Heart right ventricle (tissue), 16 donors: ENCODE results near the gene RIPPLY2. TPM values are rescaled to one million over a fixed set of nuclear protein-coding genes. Genes with fewer than 3 reads are reported as not detected.

Experiments used
- ATAC-seq, 8 donors: fragments of 200-7000 bp; cut with Tn5 transposase; one replicate each; pipeline ENCODE4 v1.9.1; 2020; ENCODE audit warnings: mild to moderate bottlenecking in 8 of 8, moderate library complexity in 8 of 8, moderate number of reproducible peaks in 1 of 8
- DNase-seq, 2 donors: peaks; one replicate each; pipeline ENCODE4 v3.0.0-alpha.2; 2020
- H3K27ac ChIP-seq, 10 donors: fragments of 200-600 bp; sonication (generic) in 2 of 10; one replicate each; pipeline versions ENCODE4 v1.5.0 to v1.8.0; 2020 to 2022; ENCODE audit warnings: mild to moderate bottlenecking in 3 of 10
- H3K27me3 ChIP-seq, 7 donors: fragments of 200-600 bp; one replicate each; pipeline ENCODE4 v1.8.0; 2021 to 2022; ENCODE audit warnings: mild to moderate bottlenecking in 2 of 7
- H3K36me3 ChIP-seq, 9 donors: fragments of 200-600 bp; sonication (generic) in 1 of 9; one replicate each; pipeline versions ENCODE4 v1.5.0 to v1.8.0; 2020 to 2022; ENCODE audit warnings: mild to moderate bottlenecking in 2 of 9
- H3K4me1 ChIP-seq, 9 donors: fragments of 200-600 bp; sonication (generic) in 1 of 9; one replicate each; pipeline versions ENCODE4 v1.5.0 to v1.8.0; 2020 to 2022; ENCODE audit warnings: mild to moderate bottlenecking in 4 of 9
- H3K4me3 ChIP-seq, 10 donors: fragments of 200-600 bp; sonication (generic) in 2 of 10; one replicate each; pipeline versions ENCODE4 v1.5.0 to v1.8.0; 2020 to 2022; ENCODE audit warnings: mild to moderate bottlenecking in 7 of 10, moderate library complexity in 2 of 10
- H3K9me3 ChIP-seq, 11 donors: fragments of 200-600 bp in 10 of 11; sonication (generic) in 2 of 11; one replicate each; pipeline versions ENCODE4 v1.5.0 to v1.8.0; 2013 to 2022; ENCODE audit warnings: mild to moderate bottlenecking in 2 of 11, control low read depth in 1 of 11, moderate library complexity in 1 of 11
- CTCF ChIP-seq, 9 donors: fragments of 200-600 bp; sonication (generic) in 2 of 9; IDR thresholded peaks; one replicate each; pipeline versions ENCODE4 v1.5.0 to v1.8.0; 2021 to 2022; ENCODE audit warnings: antibody characterized with exemption in 9 of 9, mild to moderate bottlenecking in 5 of 9, moderate library complexity in 1 of 9
- WGBS, 2 donors: extraction: QIAGEN DNeasy Blood & Tissue Kit; methylation state at CpG; one replicate each; pipeline ENCODE4 v1.1.7; 2013; ENCODE audit warnings: inconsistent platforms in 1 of 2; 5-methylcytosine and 5-hydroxymethylcytosine counted together
- intact Hi-C, 10 donors: fragments of 100-400 bp; cut with DNase I; formaldehyde crosslinking; loops; one replicate each; pipeline versions ENCODE4 v1.11.1 to v1.14.2; 2022
- polyA plus RNA-seq, 2 donors: library from polyadenylated mRNA; stranded (reverse); fragments of 200-250 nt; gene quantifications; one replicate each; pipeline ENCODE4 v1.2.3, GENCODE V29; 2013
- total RNA-seq, 10 donors: library from RNA; stranded (reverse); fragmentation: NEBNext Ultra II Directional in 3 of 10; extraction: Animal tissue kit (Norgen Biotek cat#: 25700) in 3 of 10; gene quantifications; one replicate each; pipeline versions ENCODE4 v1.2.1 to v1.2.4, GENCODE V29; 2021 to 2023
- donor health status: Arrhythmogenic right ventricular cardiomyopathy.
- donor health status: ischemic (EF 13 %, LVEDD 7.1; RV severe dilation, severe dysfunction).
- donor health status: healthy with polysubstance abuse.
- donor health status: DM: no; HTN: yes; CAD: no.
- donor health status: DM: no; HTN: no; CAD: no.
- donor health status: ischemic (EF 25% LVEDD 6.9; RV normal size, moderate dysfunction).
- donor health status: ischemic (EF 25% LVEDD 5.7; RV mildly dilated, moderate dysfunction).
- donor health status: healthy.
- donor health status: DM: yes; HTN: yes; CAD: no.
- donor health status: Ischemic cardiomyopathy.
- donor health status: ischemic (EF 35%, LVEDD 5.7; RV mildly dilated, moderate dysfunction).
- donor health status: nonischemic (EF 11% LVEDD 7.7; RV severe dilation, severe dysfunction).
- donor health status: DM: yes; HTN: yes; CAD: no.
- donor health status: PGD.
- donor health status: ischemic (EF 29% LVEDD 5.4; RV normal size, mild dysfunction).
- donor health status: nonischemic (EF 23%, LVEDD 6.1; RV moderate dilation, normal function).

Gene RIPPLY2
- total and polyA plus RNA-seq, 12 donors = 0.17 TPM; not detected in 11

GRCh38 chr6:83873869-83874268, 20.7 kb downstream of the RIPPLY2 start:
- Histone ChIP-seq H3K27ac (no peak overlapping the region), H3K4me3 (no peak overlapping the region), H3K4me1 (peaks cover 0 to 17% (median 0%) of the 10 kb centered on the region in 9 donors), H3K9me3 (no peaks in the 10 kb centered on the region), H3K36me3 (peaks cover 0 to 14% (median 0%) of the 10 kb centered on the region in 9 donors), H3K27me3 (no peaks in the 10 kb centered on the region)
- no peak for ATAC-seq
- DNase-seq = no peak
- TF ChIP-seq CTCF (IDR thresholded peaks at IDR 0.05) = no peak
- intact Hi-C loops = no loop called here

GRCh38 chr6:83875843-83876242, 22.7 kb downstream of the RIPPLY2 start:
- H3K27ac ChIP-seq = no peak overlapping the region
- DNase-seq (no peak), ATAC-seq (no peak)
- no peak for TF ChIP-seq CTCF (IDR thresholded peaks at IDR 0.05)
- WGBS, 2 donors = 93% methylated on average over 6 of the region's 6 CpGs
- peaks cover 0 to 2% (median 0%) of the 10 kb centered on the region in 9 donors for H3K36me3 ChIP-seq
- H3K27me3 ChIP-seq = no peaks in the 10 kb centered on the region
- intact Hi-C loops = no loop called here
- H3K4me1 ChIP-seq = peaks cover 0 to 17% (median 0%) of the 10 kb centered on the region in 9 donors
- H3K4me3 ChIP-seq = no peak overlapping the region
- H3K9me3 ChIP-seq = no peaks in the 10 kb centered on the region

GRCh38 chr6:83878902-83879644, 25.9 kb downstream of the RIPPLY2 start:
- no peak for TF ChIP-seq CTCF (IDR thresholded peaks at IDR 0.05)
- H3K4me1 ChIP-seq = peaks cover 0 to 5% (median 0%) of the 10 kb centered on the region in 9 donors
- intact Hi-C loops = no loop called here
- H3K36me3 ChIP-seq = peaks cover 0 to 2% (median 0%) of the 10 kb centered on the region in 9 donors
- no peak overlapping the region for H3K27ac ChIP-seq
- ATAC-seq (no peak), DNase-seq (no peak)
- H3K4me3 ChIP-seq = no peak overlapping the region
- H3K27me3 ChIP-seq = no peaks in the 10 kb centered on the region
- WGBS, 2 donors = 72 to 73% methylated on average over 4 of the region's 4 CpGs
- no peaks in the 10 kb centered on the region for H3K9me3 ChIP-seq

GRCh38 chr6:83879746-83880145, 26.6 kb downstream of the RIPPLY2 start:
- intact Hi-C loops = loop anchor here in 2 of 10 donors (5.0 to 10.0 kb wide), 2 partner anchors 348 to 1445 kb away; partner anchors contain the start of gene CEP162 (in 1 of the 2)
- Histone ChIP-seq H3K36me3 (peaks cover 0 to 2% (median 0%) of the 10 kb centered on the region in 9 donors), H3K9me3 (no peaks in the 10 kb centered on the region), H3K4me1 (peaks cover 0 to 5% (median 0%) of the 10 kb centered on the region in 9 donors), H3K27ac (no peak overlapping the region), H3K4me3 (no peak overlapping the region), H3K27me3 (no peaks in the 10 kb centered on the region)
- TF ChIP-seq CTCF (IDR thresholded peaks at IDR 0.05) = no peak
- 87 to 93% methylated on average over 4 of the region's 4 CpGs for WGBS, 2 donors
- ATAC-seq (no peak), DNase-seq (no peak)
